Lower leg skin (tissue), 4 donors: Measurements from ENCODE around the gene BIRC7. TPM values are rescaled to one million over a fixed set of nuclear protein-coding genes. Genes with fewer than 3 reads are reported as not detected.

ENCODE experiments used
- DNase-seq, 2 donors: peaks; one replicate each; pipeline ENCODE4 v3.0.0-alpha.2; 2019; ENCODE audit warnings: low spot score in 2 of 2
- H3K4me3 ChIP-seq: fragments of 200-600 bp; sonication (generic); 2 replicates; pipeline ENCODE4 v1.5.1; 2017; ENCODE audit warnings: mild to moderate bottlenecking, low read depth; ENCODE audit not compliant: poor library complexity, severe bottlenecking
- POLR2A ChIP-seq, 2 donors: fragments of 450-650 bp; IDR thresholded peaks; one replicate each; pipeline ENCODE4 v1.6.1; 2016 to 2017; ENCODE audit warnings: antibody characterized with exemption in 2 of 2, mild to moderate bottlenecking in 1 of 2, moderate library complexity in 1 of 2
- WGBS, 2 donors: methylation state at CpG; one replicate each; pipeline ENCODE4 v1.1.5; 2018; 5-methylcytosine and 5-hydroxymethylcytosine counted together
- intact Hi-C: fragments of 100-400 bp; cut with DNase I; formaldehyde crosslinking; loops from one replicate; pipeline ENCODE4 v1.15.0; 2023; ENCODE audit warnings: low total_unique reads
- total RNA-seq, 4 donors: library from RNA; depleted of rRNA; stranded (reverse); fragments of >200 nt; gene quantifications; one replicate each; pipeline ENCODE4 v1.1.0, GENCODE V29; 2016
- TF ChIP-seq, protein P1 (sequence below), 3 donors: fragments of 450-650 bp; IDR thresholded peaks; one replicate each; pipeline ENCODE4 v1.5.1; 2016; ENCODE audit warnings: antibody characterized with exemption in 3 of 3, mild to moderate bottlenecking in 3 of 3, moderate library complexity in 2 of 3

The BIRC7 gene
- total RNA-seq, 4 donors from 2014 or later = 0.53 to 2.5 (median 1.4) TPM; not detected in 1

DNA sequence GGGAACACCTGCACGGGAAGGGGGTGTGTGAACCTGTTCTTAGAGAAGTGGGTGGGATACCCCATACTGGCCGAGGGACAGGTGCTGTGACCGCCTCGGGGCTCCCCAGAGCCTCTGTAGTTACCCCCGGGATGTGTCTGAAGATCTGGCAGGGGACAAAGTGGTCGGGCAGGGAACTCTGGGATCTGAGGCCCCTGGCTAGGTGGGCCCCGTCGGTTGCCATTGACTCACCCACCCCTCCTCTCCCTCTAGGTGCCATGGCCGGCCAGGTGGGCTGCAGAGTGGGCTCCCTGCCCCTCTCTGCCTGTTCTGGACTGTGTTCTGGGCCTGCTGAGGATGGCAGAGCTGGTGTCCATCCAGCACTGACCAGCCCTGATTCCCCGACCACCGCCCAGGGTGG is 4.3 kb downstream of the BIRC7 start:
- H3K4me3 ChIP-seq = no peak overlapping the region
- intact Hi-C loops = no loop called here
- DNase-seq = no peak
- WGBS, 2 donors = 87 to 96% methylated on average over 7 to 10 of the region's 11 CpGs
- TF ChIP-seq, protein P1, sequence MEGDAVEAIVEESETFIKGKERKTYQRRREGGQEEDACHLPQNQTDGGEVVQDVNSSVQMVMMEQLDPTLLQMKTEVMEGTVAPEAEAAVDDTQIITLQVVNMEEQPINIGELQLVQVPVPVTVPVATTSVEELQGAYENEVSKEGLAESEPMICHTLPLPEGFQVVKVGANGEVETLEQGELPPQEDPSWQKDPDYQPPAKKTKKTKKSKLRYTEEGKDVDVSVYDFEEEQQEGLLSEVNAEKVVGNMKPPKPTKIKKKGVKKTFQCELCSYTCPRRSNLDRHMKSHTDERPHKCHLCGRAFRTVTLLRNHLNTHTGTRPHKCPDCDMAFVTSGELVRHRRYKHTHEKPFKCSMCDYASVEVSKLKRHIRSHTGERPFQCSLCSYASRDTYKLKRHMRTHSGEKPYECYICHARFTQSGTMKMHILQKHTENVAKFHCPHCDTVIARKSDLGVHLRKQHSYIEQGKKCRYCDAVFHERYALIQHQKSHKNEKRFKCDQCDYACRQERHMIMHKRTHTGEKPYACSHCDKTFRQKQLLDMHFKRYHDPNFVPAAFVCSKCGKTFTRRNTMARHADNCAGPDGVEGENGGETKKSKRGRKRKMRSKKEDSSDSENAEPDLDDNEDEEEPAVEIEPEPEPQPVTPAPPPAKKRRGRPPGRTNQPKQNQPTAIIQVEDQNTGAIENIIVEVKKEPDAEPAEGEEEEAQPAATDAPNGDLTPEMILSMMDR (IDR thresholded peaks at IDR 0.05) = no peak
- no peak for TF ChIP-seq POLR2A (IDR thresholded peaks at IDR 0.05)

DNA sequence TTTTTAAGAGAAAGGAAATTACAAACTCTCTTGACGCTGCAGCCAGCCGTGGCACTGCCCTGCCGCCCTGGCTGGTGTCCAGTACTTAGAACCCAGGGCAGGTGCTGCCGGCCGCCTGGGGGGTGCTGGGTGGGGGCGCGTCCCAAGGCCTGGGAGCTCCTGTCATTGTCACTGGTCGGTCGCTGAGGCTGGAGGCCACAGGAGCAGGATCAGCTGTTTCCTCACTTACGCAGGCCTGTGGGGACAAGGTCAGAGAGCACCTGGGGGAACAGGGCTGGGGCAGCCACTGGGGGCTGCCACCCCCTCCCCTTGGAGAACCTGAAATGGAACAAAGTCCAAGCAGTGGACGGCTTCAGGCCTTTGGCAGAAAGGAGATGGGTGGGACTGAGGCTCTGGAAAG is 5.6 kb downstream of the BIRC7 start:
- H3K4me3 ChIP-seq = no peak overlapping the region
- no peak for DNase-seq
- WGBS, 2 donors = 40 to 46% methylated on average over 11 of the region's 11 CpGs
- intact Hi-C loops = no loop called here
- TF ChIP-seq, protein P1 (IDR thresholded peaks at IDR 0.05) = no peak
- TF ChIP-seq POLR2A (IDR thresholded peaks at IDR 0.05) = no peak

DNA sequence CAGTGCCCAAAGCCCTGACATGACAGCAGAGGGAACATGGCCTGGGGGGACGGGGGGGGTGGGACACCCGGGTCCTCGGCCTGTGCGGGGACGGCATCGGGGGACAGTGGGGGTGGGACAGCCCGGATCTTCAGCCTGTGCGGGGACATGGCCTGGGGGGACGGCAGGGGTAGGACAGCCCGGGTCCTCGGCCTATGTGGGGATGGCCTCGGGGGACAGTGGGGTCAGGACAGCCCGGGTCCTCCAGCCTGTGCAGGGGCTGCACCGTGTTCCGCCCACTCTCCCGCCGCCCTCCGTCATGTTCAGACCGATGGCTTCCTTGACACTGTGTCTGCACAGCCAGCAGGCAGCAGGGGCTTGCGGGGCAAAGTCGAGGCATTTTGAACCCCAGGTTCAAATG is 7.0 kb downstream of the BIRC7 start:
- no peak for DNase-seq
- WGBS, 2 donors = 86 to 87% methylated on average over 13 to 21 of the region's 21 CpGs
- intact Hi-C loops = no loop called here
- TF ChIP-seq POLR2A (IDR thresholded peaks at IDR 0.05) = no peak
- TF ChIP-seq, protein P1 (IDR thresholded peaks at IDR 0.05) = no peak
- H3K4me3 ChIP-seq = no peak overlapping the region

DNA sequence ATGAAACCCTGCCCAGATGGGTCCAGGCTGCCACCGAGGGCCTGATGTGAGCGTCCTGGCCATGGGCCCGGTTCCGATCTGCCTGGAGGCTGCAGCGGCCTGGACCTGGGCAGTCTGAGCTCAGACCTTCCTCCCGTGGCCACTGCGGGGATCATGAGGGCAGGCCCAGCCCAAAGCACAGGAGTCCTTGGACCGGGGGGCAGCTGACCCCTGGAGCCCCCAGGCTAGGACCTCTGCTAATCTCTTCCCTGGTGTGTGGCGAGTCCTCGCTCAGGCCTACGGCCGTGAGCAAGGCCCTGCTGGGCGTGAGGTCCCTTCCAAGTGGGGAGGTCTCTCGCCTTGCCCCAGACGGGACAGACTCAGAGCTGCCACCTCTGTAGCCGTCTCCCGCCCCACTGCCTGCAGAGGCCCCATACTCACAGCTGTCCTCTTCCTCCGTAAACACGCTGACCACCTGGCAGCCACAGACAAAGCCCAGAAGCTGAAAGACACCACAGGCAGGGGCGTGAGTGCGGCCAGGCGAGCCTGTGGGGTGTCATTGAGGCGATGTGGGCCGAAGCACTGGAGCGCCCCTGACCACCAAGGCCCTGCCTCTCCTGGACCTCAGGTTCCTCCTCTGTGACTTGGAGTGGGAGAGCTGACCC is 8.0 kb downstream of the BIRC7 start:
- intact Hi-C loops = no loop called here
- 85 to 91% methylated on average over 25 of the region's 25 CpGs for WGBS, 2 donors
- no peak overlapping the region for H3K4me3 ChIP-seq
- TF ChIP-seq POLR2A (IDR thresholded peaks at IDR 0.05) = no peak
- TF ChIP-seq, protein P1 (IDR thresholded peaks at IDR 0.05) = no peak
- no peak for DNase-seq

DNA sequence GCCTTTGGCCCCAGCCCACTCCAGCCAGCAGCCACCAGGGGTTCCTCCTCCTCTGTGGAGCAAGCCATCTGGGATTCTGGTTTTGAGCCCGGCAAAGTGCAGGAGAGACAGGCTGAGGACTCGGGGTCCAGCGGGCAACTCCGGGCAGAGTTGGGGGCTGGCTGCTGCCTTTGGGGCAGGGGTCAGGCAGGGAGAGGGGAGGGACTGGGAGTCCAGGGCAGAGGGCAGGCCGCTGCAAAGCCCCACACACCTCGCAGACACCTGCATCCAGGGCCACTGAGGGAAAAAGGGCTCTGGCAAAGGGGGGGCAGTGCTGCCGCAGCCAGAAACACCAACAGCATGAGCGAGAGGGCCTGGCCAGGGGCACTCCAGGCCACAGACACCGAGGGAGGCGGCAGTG is 8.8 kb downstream of the BIRC7 start:
- no peak for DNase-seq
- intact Hi-C loops = no loop called here
- TF ChIP-seq, protein P1 (IDR thresholded peaks at IDR 0.05) = no peak
- no peak for TF ChIP-seq POLR2A (IDR thresholded peaks at IDR 0.05)
- no peak overlapping the region for H3K4me3 ChIP-seq
- WGBS, 2 donors = 87 to 94% methylated on average over 3 to 10 of the region's 10 CpGs
